Measurements from ENCODE around the gene NFIA. TPM values are rescaled to one million over a fixed set of nuclear protein-coding genes. Genes with fewer than 3 reads are reported as not detected.

The NFIA gene
- total RNA-seq, 1 experiment from 2014 or later = 0.35 TPM

DNA sequence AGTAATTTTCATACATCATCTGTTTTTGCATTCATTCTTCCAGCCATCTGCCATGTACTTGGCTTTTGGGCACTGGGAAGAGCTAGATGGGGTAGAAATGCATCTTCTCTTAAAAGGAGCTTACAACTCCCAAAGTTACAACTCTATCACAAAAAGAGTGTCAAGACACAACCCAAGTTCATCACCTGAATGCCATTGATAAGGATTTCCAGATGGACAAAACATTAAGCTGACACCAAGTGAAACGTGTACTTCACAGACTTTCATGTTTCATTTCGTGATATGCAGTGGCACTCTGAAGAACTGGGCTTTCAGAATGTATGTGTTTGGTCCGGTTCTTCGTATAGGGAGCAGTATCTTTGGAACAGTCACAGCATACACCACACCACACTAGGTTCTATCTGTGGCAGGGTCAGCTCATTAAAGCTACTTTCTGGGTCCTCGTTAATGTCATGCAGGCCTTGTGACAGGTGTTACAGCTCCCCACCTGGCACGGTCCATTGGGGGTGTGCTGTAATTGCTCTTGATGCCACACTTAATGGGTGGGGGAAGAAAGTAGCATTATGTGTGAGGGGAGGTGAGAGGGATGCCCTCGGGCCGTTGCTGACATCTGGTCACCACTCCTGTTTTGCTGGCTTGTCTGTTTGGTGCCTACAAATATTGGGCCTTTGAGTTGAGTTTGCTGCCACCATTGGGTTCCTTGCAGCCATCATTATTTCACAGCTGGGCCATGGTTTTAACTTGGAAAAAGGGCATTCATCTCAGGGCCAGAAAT, 164.9 kb downstream of the NFIA start:
- WGBS (ENCODE audit: extremely low coverage, insufficient read length, low lambda C conversion rate) = no CpG with 5 or more reads among the region's 8 CpGs
- H3K9me3 ChIP-seq (ENCODE audit: control insufficient read depth, low read depth, low read length) = no peaks in the 10 kb centered on the region
- TF ChIP-seq, protein P1, sequence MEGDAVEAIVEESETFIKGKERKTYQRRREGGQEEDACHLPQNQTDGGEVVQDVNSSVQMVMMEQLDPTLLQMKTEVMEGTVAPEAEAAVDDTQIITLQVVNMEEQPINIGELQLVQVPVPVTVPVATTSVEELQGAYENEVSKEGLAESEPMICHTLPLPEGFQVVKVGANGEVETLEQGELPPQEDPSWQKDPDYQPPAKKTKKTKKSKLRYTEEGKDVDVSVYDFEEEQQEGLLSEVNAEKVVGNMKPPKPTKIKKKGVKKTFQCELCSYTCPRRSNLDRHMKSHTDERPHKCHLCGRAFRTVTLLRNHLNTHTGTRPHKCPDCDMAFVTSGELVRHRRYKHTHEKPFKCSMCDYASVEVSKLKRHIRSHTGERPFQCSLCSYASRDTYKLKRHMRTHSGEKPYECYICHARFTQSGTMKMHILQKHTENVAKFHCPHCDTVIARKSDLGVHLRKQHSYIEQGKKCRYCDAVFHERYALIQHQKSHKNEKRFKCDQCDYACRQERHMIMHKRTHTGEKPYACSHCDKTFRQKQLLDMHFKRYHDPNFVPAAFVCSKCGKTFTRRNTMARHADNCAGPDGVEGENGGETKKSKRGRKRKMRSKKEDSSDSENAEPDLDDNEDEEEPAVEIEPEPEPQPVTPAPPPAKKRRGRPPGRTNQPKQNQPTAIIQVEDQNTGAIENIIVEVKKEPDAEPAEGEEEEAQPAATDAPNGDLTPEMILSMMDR (conservative IDR thresholded peaks at IDR 0.05) = no peak
- H4K91ac ChIP-seq (ENCODE audit: insufficient read length, low read depth, low read length) = no peak overlapping the region
- H3K79me1 ChIP-seq (ENCODE audit: insufficient read depth, low read depth, low read length, poor library complexity, severe bottlenecking) = no peaks in the 10 kb centered on the region
- H3T11ph ChIP-seq (ENCODE audit: low read length) = no peak overlapping the region
- H3K23me2 ChIP-seq (ENCODE audit: insufficient read length, low read depth, low read length, poor library complexity, severe bottlenecking) = no peaks in the 10 kb centered on the region
- H2BK20ac ChIP-seq (ENCODE audit: low read depth, low read length, poor library complexity, severe bottlenecking) = no peak overlapping the region
- H3K18ac ChIP-seq (ENCODE audit: insufficient read length, low read depth, low read length) = no peak overlapping the region
- H2BK120ac ChIP-seq (ENCODE audit: low read depth, low read length, poor library complexity, severe bottlenecking) = no peak overlapping the region
- no peak overlapping the region for H3K56ac ChIP-seq (ENCODE audit: insufficient read length, low read depth, low read length)
- no peak overlapping the region for H2BK12ac ChIP-seq (ENCODE audit: insufficient read length, low read depth, low read length)
- no peak overlapping the region for H3K4me2 ChIP-seq (ENCODE audit: insufficient read depth, insufficient read length, low read length)
- no peaks in the 10 kb centered on the region for H4K20me1 ChIP-seq (ENCODE audit: control insufficient read depth, insufficient read depth, insufficient read length)
- H2BK15ac ChIP-seq (ENCODE audit: low read depth, low read length) = no peak overlapping the region
- peaks cover 0 to 10% of the 10 kb centered on the region in 2 experiments; a peak in 2 of 5 replicates for H3K9me3 Mint-ChIP-seq
- H3K27ac ChIP-seq (ENCODE audit: insufficient read length, low read depth, low read length) = no peak overlapping the region
- no peak overlapping the region; a peak in 1 of 5 replicates for H3K4me3 Mint-ChIP-seq
- H3K27ac Mint-ChIP-seq = no peak overlapping the region; a peak in 1 of 7 replicates
- H3K4me1 Mint-ChIP-seq = peaks cover 42 to 43% of the 10 kb centered on the region in 2 experiments
- no peak overlapping the region for H2AK5ac ChIP-seq (ENCODE audit: insufficient read length, low read length)
- no peak overlapping the region for H3K4ac ChIP-seq (ENCODE audit: low read depth, low read length)
- H2BK5ac ChIP-seq (ENCODE audit: insufficient read length, low read length) = no peak overlapping the region
- no peak overlapping the region for H4K5ac ChIP-seq (ENCODE audit: insufficient read length, low read depth, low read length)
- H3K27me3 Mint-ChIP-seq (ENCODE audit: low read depth) = no peaks in the 10 kb centered on the region
- H3K14ac ChIP-seq (ENCODE audit: insufficient read depth, low read length) = no peak overlapping the region
- H3K4me1 ChIP-seq (ENCODE audit: insufficient read depth, low read length) = peaks cover 5% of the 10 kb centered on the region; the same call in 1 of the 2 replicates
- H3K9ac ChIP-seq (ENCODE audit: extremely low read depth, insufficient read length, low read length) = no peak overlapping the region
- H3K79me2 ChIP-seq (ENCODE audit: insufficient read depth, low read length) = no peaks in the 10 kb centered on the region
- no peak overlapping the region for H2AFZ ChIP-seq (ENCODE audit: low read length)
- DNase-seq = no peak
- H3K36me3 Mint-ChIP-seq (ENCODE audit: insufficient read depth in 1 of 3, low read depth in 3 of 3) = peaks cover 0 to 15% (median 2%) of the 10 kb centered on the region in 3 experiments; a peak in 1 of 7 replicates
- no peaks in the 10 kb centered on the region for H3K27me3 ChIP-seq (ENCODE audit: insufficient read depth, low read length)
- no peak overlapping the region for H4K8ac ChIP-seq (replicated peaks; ENCODE audit: insufficient read length, low read depth, low read length)
- H3K23ac ChIP-seq (ENCODE audit: insufficient read length, low read depth, low read length) = no peak overlapping the region

Measured in H9 (cell line).